ENCODE data around the gene NHLRC4. TPM values are rescaled to one million over a fixed set of nuclear protein-coding genes. Genes with fewer than 3 reads are reported as not detected.
A peak's percentile ranks its signal among the peaks of the same experiment; 100 is the strongest.

The NHLRC4 gene
- total and polyA plus RNA-seq, 2 of the 13 experiments (the other 11 are each of a cell fraction or from before 2014, with no cell fraction given): 0.40 to 0.59 TPM

DNA sequence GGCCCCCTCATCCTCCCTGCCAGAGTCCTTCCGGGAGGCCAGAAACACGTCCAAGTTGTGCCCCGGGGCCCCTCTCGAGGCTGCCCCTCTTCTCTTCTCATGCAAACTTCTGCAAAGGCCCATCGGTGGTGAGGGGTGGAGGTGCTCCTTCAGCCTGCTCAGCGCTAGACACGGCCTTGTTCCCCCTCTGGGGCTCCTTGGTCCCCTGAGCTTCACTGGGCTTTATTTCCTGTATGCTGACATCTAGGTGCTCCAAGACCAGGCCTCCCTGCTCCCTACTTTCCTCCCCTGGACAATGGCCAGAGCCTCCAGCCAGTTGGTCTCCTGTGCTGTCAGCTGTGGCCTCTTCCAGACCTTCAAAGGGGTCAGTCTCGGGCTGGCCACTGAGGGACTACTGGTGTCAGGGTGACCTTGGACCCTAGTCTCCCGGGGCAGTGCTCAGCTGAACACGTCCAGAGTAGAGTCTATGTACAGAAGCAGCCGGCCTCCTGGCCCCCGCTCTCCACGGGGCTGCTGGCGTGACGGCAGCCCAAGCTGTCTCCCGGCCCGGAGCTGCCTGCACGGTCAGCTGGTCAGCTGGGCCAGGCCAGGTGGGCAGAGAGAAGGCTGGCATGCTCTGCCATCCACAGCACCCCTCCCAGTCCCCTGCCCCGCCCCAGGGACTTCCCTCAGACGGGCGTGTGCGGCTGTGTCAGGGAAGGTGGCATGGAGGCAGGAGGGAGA, 8.3 kb upstream of the NHLRC4 start (continued):
- TF ChIP-seq, protein P1, sequence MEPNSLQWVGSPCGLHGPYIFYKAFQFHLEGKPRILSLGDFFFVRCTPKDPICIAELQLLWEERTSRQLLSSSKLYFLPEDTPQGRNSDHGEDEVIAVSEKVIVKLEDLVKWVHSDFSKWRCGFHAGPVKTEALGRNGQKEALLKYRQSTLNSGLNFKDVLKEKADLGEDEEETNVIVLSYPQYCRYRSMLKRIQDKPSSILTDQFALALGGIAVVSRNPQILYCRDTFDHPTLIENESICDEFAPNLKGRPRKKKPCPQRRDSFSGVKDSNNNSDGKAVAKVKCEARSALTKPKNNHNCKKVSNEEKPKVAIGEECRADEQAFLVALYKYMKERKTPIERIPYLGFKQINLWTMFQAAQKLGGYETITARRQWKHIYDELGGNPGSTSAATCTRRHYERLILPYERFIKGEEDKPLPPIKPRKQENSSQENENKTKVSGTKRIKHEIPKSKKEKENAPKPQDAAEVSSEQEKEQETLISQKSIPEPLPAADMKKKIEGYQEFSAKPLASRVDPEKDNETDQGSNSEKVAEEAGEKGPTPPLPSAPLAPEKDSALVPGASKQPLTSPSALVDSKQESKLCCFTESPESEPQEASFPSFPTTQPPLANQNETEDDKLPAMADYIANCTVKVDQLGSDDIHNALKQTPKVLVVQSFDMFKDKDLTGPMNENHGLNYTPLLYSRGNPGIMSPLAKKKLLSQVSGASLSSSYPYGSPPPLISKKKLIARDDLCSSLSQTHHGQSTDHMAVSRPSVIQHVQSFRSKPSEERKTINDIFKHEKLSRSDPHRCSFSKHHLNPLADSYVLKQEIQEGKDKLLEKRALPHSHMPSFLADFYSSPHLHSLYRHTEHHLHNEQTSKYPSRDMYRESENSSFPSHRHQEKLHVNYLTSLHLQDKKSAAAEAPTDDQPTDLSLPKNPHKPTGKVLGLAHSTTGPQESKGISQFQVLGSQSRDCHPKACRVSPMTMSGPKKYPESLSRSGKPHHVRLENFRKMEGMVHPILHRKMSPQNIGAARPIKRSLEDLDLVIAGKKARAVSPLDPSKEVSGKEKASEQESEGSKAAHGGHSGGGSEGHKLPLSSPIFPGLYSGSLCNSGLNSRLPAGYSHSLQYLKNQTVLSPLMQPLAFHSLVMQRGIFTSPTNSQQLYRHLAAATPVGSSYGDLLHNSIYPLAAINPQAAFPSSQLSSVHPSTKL (CRISPR knock-in tag; IDR thresholded peaks at IDR 0.05): peak; percentile 83
- TF ChIP-seq NR3C1 (CRISPR knock-in tag; IDR thresholded peaks at IDR 0.05) (no peak), RBFOX2 (IDR thresholded peaks at IDR 0.05; ENCODE audit: low read depth, low read length) (peak; percentile 38; the same call in 1 of the 2 replicates), NKX3-1 (CRISPR knock-in tag; IDR thresholded peaks at IDR 0.05) (no peak), KDM6A (CRISPR knock-in tag; IDR thresholded peaks at IDR 0.05; ENCODE audit: low read depth) (peak; percentile 52; the same call in 1 of the 2 replicates), ZNF44 (CRISPR knock-in tag; IDR thresholded peaks at IDR 0.05) (0 out of 2 replicates have a peak, but pooled peaks have one; percentile 28)
- TF ChIP-seq, protein P2, sequence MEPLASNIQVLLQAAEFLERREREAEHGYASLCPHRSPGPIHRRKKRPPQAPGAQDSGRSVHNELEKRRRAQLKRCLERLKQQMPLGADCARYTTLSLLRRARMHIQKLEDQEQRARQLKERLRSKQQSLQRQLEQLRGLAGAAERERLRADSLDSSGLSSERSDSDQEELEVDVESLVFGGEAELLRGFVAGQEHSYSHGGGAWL (CRISPR knock-in tag; IDR thresholded peaks at IDR 0.05): no peak
- TF ChIP-seq, protein P3, sequence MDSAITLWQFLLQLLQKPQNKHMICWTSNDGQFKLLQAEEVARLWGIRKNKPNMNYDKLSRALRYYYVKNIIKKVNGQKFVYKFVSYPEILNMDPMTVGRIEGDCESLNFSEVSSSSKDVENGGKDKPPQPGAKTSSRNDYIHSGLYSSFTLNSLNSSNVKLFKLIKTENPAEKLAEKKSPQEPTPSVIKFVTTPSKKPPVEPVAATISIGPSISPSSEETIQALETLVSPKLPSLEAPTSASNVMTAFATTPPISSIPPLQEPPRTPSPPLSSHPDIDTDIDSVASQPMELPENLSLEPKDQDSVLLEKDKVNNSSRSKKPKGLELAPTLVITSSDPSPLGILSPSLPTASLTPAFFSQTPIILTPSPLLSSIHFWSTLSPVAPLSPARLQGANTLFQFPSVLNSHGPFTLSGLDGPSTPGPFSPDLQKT (CRISPR knock-in tag; IDR thresholded peaks at IDR 0.05; ENCODE audit: borderline replicate concordance): no peak
- TF ChIP-seq, protein P4, sequence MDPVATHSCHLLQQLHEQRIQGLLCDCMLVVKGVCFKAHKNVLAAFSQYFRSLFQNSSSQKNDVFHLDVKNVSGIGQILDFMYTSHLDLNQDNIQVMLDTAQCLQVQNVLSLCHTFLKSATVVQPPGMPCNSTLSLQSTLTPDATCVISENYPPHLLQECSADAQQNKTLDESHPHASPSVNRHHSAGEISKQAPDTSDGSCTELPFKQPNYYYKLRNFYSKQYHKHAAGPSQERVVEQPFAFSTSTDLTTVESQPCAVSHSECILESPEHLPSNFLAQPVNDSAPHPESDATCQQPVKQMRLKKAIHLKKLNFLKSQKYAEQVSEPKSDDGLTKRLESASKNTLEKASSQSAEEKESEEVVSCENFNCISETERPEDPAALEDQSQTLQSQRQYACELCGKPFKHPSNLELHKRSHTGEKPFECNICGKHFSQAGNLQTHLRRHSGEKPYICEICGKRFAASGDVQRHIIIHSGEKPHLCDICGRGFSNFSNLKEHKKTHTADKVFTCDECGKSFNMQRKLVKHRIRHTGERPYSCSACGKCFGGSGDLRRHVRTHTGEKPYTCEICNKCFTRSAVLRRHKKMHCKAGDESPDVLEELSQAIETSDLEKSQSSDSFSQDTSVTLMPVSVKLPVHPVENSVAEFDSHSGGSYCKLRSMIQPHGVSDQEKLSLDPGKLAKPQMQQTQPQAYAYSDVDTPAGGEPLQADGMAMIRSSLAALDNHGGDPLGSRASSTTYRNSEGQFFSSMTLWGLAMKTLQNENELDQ (CRISPR knock-in tag; IDR thresholded peaks at IDR 0.05; ENCODE audit: borderline replicate concordance): no peak
- TF ChIP-seq, protein P5, sequence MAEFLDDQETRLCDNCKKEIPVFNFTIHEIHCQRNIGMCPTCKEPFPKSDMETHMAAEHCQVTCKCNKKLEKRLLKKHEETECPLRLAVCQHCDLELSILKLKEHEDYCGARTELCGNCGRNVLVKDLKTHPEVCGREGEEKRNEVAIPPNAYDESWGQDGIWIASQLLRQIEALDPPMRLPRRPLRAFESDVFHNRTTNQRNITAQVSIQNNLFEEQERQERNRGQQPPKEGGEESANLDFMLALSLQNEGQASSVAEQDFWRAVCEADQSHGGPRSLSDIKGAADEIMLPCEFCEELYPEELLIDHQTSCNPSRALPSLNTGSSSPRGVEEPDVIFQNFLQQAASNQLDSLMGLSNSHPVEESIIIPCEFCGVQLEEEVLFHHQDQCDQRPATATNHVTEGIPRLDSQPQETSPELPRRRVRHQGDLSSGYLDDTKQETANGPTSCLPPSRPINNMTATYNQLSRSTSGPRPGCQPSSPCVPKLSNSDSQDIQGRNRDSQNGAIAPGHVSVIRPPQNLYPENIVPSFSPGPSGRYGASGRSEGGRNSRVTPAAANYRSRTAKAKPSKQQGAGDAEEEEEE (CRISPR knock-in tag; IDR thresholded peaks at IDR 0.05; ENCODE audit: borderline replicate concordance): no peak
- TF ChIP-seq, protein P6, sequence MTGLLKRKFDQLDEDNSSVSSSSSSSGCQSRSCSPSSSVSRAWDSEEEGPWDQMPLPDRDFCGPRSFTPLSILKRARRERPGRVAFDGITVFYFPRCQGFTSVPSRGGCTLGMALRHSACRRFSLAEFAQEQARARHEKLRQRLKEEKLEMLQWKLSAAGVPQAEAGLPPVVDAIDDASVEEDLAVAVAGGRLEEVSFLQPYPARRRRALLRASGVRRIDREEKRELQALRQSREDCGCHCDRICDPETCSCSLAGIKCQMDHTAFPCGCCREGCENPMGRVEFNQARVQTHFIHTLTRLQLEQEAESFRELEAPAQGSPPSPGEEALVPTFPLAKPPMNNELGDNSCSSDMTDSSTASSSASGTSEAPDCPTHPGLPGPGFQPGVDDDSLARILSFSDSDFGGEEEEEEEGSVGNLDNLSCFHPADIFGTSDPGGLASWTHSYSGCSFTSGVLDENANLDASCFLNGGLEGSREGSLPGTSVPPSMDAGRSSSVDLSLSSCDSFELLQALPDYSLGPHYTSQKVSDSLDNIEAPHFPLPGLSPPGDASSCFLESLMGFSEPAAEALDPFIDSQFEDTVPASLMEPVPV (CRISPR knock-in tag; IDR thresholded peaks at IDR 0.05): 0 out of 2 replicates have a peak, but pooled peaks have one; percentile 70
- TF ChIP-seq, protein P7, sequence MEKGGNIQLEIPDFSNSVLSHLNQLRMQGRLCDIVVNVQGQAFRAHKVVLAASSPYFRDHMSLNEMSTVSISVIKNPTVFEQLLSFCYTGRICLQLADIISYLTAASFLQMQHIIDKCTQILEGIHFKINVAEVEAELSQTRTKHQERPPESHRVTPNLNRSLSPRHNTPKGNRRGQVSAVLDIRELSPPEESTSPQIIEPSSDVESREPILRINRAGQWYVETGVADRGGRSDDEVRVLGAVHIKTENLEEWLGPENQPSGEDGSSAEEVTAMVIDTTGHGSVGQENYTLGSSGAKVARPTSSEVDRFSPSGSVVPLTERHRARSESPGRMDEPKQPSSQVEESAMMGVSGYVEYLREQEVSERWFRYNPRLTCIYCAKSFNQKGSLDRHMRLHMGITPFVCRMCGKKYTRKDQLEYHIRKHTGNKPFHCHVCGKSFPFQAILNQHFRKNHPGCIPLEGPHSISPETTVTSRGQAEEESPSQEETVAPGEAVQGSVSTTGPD (CRISPR knock-in tag; IDR thresholded peaks at IDR 0.05): no peak
- TF ChIP-seq, protein P8, sequence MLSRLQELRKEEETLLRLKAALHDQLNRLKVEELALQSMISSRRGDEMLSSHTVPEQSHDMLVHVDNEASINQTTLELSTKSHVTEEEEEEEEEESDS (CRISPR knock-in tag; IDR thresholded peaks at IDR 0.05; ENCODE audit: borderline replicate concordance): no peak
